HG03565 (cell line): Measurements from ENCODE around the gene NRP1.

ENCODE experiments used
- ATAC-seq: cut with Tn5 transposase; IDR thresholded peaks from one replicate; pipeline ENCODE4 v1.9.1; 2021; ENCODE audit warnings: mild to moderate bottlenecking, moderate library complexity; ENCODE audit not compliant: unreplicated experiment

The NRP1 gene

DNA sequence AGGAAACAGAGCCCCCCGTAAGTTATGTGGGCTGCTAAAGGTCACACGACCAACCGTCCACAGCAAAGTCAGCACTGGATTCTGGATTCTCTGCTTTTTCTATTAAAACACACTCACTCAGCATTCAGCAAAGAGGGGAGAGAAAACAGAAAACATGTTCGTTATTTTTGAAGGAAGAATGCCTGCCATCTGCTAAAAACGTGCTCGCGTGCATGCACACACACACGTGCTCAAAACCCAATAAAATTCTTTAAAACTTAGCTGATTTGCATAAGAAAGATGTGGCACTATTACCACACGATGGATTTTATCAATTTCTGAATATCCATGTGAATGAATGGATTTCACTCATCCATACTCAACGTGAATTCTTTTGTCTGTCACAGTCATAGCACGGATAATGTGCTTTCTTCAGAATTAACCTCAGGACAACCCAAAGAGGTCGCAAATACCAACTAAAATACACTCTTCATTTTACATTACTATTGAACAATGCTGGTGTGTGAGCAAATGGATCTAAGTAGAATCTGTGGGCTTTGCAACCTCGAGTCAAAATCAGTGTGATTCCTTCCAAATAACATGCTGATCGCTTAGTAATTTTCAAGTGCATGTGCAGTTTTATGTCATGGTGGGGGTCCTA lies 40.8 kb downstream of the NRP1 start:
- ATAC-seq: no peak

DNA sequence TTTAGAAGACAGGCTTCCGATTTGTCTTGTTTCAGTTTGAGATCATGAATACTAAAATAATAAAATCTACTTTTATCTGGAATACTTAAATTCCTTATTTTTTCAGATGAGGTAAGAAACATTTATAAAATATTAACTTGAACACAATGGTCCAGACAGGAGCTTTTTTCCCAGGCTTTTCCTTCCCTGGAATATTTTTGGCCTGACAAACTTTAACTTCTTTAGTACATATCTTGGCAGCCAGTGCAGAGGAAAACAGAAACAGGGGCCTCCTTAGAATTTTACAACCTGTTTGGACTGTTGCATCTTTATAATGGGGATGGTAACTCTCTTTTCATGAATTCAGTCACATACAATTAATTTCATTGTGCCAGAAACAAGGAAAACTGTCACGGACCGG lies 41.4 kb downstream of the NRP1 start:
- ATAC-seq: no peak

DNA sequence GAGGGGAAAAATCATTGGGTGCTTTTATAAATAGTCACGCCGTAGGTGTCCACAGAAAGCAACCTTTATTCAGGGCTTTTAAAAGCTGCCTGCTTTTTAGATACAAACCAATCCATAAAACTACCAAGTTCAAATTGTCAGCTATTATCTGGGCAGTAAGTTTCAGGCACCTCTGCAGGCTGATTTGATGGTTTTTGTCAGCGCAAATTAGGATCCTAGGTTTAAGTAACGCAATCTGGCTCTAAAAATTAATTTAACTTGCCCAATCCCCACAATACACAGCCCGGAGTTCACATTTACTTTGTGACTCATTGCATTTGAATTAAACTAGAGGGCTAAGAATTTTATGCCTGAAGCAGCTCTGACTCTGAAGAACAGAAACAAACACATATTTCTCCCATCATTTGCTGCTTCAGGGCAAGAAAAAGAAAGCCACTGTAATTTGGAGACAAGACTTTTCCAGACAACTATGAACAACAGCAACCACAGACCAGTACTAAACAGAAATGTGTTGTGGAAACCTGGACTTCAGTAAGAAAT lies 43.3 kb downstream of the NRP1 start:
- ATAC-seq: no peak

DNA sequence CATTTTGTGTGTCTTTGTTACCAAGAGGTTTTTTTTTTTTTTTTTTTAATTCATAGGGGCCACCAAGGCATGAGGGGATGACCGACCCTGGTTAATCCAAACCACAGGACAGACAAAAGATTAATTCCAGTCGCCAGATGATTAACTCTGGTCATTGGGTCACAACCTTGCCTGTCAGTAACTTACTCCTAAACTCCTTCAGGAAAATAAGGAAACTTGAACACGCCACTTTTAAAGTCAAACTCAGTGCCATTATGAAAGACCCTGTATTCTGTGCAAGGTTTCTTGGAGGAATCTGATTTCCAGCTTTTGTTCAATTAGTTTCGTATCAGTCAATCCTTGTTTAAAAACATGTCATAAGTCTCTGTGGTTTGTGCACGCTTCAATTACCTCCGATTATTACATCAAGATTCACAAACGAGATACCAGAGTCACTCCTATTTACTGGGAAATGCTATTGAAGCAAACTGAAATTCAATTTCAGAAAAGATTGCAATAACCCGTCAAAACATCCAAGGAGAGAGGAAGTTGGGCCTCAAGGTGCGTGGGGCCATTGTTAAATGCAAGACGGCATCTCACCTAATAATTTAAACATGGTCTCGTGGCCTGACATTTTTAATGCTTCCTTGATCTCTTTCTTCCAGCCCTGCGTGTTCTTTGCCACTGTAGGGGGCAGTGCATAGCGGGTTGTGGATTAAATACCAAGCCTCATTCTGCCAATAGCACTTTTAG lies 44.0 kb downstream of the NRP1 start:
- no peak for ATAC-seq

DNA sequence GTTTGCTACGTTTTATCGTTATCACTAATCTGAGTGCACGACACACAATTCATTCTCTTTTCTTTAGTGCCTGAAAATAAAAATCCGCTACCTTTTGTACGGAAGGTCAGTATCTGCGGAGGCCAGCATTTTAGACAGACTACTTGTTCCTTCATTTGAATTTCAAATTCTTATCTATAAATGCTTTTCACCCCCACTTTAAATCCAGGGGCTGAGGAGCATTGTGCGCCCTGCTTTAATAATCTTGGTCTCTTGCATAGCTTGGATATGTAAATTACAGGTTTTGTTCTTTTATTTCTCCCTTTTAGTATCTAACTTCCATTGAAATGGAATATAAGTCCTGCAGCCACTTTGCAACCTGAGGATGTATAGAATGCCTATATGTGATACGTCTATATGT lies 44.7 kb downstream of the NRP1 start:
- no peak for ATAC-seq

DNA sequence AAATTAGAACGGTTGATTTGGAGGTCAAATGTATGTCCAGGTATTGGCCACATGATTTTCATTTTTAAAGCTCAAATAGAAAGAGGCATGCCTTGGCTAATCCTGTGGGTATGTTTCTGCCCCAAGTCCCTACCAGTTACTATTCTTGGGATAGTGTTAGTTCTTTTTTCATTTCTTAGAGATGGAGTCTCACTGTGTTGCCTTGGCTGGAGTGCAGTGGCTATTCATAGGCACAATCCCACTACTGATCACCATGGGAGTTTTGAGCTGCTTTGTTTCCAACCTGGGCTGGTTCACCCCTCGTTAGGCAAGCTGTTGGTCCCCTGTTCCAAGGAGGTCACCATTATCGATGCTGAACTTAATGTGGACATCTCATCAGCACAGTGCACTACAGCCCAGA lies 46.3 kb downstream of the NRP1 start:
- no peak for ATAC-seq

DNA sequence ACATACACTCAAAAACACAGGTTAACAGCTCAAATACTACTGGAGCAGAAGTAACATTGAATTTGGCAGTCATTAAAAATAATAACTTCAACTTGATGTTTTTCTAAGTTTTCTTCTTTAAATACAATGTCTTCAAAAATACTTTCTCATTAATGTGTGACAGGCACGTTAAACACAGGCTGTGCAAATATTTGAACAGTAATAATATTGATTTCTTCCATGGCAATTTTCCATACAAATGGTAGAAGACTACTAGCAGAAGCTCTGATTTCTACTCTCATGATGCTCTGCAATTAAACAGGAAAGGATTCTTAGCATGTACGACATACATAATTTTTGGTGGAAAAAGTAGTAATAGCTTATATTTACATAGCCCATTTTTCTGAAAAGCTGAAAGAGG lies 47.4 kb downstream of the NRP1 start:
- ATAC-seq: no peak

DNA sequence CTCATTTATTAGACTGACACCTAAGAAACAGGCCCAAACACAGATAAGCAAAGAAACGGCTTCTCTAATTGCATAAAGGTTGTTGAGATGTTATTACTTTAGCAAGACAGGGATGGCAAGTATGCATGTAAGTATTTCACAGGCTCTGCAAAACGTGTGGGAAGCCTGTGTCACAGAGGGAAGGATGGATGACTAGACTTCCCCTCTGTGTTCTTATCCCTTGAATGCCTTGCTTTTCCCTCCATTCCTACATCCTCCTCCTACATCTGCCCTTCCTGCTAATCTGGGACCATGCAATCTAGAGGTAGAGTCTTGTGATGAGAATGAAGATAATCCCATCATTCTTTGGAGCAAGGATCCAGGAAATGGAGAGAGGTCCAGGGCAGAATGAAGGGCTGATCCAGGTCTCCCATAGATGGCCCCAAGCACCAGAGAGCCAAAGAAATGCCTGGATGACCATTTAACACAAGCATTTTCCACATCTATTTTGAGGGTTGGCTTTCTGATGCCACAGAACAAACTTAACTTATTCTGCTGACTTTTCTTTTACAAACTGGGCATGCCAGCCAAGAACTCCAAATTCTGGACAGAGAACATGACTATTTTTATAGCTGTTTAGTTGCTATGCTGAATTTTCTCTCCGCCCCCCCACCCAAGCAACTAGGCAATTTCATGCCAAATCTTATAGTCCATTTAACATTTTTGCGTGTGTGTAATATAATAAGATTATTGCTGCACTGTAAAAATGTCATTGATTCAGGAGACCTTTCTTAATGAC lies 48.1 kb downstream of the NRP1 start:
- no peak for ATAC-seq

DNA sequence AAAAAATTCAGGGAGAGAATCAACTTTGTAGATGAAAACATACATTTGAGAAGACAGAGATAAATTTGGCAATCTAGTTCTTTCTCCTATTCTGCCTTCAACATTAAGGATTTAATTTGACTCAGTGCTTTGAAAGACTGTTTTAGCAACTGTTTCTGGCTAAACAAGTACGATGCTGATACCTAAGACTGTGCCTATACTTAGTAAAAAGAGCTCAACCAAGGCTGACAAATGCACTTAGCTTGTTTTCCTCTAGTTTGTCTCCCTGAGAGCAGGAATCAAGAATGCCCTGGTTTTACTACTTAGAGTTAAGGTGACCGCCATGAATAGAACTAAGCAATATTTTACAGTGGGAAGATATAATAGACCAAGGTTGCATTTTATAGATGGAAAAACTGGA lies 49.5 kb downstream of the NRP1 start:
- no peak for ATAC-seq

DNA sequence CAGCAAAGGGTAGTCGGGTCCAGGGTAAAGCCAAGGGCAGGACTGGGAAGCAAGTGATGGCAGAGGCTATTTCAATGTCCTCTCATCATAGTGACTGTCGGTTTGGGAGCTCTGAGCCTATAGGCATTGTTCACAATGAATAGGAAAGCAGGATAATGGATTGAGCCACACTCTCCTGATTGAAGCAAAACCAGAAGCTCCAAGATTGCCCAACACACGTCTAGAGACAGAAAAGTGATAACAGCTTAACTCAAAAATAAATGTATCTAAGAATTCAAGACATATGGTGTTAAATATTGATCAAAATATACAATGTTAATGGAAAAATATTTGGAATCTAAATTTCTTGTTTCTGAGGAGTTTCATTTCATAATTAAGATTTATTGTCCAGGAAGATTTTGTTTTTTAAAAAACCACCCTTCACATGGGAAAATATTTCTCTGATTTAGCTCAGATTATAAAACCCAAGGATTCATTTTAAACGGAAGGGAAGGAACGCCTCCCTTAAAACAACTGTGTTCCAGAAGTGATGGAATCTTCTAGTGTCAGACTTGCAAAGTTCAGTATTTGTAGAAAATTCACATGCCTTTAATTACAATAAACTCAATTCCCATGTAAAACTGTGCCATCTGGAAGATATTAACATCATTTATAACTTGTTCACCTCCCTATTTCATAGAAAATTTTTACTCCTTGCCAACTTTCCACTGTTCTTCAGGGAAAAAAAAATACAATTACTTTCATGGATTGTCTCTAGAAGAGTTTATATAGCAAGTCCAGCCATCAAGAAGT lies 54.5 kb downstream of the NRP1 start:
- no peak for ATAC-seq

DNA sequence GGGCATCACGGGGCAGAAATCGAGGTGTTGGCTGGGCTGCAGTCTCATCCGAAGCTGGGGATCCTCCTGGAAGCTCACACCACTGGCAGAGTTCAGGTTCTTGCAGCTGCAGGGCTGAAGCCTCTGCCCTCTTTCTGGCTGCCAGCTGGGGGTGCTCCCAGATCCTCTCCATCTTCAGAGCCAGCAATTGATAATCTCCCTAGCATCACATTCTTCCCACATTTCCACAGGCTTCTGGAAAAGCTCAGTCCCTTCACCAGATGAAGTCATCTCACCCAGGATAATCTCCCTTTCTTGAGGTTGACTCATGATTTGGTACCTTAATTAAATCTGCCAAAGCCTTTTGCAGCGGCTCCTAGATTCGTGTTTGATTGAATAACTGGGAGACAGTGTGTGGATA lies 55.2 kb downstream of the NRP1 start:
- no peak for ATAC-seq

DNA sequence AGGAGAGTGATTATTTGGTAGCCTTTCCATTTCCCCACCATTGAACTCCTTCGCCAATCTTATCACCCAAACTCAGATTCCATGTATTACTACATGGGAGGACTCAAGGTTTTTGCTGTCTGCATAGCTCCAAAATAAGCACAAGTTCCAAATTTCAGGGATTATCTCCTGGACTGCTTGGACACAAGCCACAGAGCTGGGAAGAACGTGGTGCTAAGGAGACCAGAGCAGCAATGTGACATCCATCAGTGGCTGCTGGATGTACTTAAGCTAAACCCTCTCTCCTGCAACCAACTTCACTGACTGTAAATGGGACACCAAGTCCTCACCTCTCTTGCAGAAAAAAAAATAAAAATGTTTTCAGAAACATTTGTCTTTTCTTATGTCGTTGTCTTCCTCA lies 56.3 kb downstream of the NRP1 start:
- no peak for ATAC-seq

DNA sequence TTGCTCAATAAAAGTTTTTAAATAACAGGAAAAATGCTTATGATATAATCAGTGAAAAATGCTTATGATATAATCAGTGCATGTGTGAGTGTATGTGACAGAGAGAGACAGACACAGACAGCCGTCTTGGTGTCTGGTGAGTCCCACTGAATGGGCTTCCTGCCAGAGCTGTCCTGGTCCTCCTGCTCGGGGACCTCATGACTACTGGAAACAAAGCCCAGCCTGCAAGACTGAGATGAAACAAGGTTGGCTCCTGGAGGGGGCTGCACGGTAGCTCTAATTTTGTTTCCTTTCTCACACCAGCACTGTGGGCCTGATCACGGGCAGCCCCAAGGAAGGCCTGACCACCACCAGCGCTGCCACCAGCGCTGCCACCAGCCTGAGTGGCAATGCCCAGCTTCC lies 57.3 kb downstream of the NRP1 start:
- no peak for ATAC-seq

DNA sequence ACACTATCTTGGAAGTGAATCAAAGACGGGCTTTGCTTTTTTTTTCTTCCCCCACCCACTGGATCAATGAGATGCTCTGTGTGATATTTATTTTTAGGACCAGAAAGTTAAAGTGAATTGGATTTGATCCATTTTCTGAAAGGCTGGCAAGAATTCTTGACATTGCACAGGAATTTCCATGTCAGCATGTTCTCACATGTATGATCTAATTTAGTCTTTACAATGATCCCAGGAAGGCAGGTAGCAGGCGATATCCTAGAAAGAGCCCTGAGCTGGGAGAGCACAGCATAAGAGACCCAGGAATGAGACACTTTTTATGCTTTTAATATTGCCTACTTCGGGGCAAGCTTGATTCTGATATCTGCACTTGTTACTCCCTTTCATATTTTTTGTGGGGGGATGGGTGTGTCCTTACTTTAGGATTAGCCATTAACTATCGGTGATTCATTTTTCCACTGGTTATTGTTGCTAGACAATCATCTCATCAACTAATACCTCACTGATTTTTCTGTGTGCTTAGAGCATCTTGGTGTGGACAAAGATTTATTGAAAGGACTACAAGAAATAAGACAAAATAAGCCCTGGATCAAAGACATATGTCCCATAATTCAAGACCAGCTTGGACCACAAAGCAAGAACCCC lies 58.1 kb downstream of the NRP1 start:
- no peak for ATAC-seq

DNA sequence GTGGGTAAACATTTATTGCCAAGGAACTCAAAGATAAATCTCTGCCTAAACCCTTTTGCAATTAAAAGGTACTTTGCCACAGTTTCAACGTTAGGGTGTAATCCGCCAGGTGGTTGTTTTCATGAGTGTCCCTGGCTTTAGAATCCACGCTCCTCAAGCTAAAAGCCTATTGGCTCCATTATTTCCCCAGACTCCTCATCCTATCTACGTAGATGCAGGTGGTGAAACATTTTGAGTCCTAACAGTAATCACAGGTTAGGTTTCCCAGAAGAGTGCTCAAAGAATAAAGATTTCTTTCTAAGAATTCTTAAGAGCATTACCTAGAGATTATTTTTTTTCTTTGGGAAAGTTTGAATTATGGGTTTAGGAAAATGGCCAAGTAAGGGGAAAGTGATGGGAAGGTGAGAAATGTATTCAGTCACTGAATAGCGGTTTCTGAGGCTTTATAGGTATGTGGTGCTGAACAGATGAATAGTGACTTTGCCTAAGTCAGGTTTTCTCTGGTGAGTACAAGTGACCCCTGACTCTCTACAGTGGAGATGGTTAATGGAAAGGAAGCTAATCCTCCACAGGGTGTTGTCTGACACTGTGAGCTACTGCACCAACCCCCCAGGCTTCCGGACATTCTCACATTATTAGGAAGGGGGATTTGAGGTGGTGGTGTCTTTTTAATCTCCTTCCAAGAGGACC lies 60.2 kb downstream of the NRP1 start:
- ATAC-seq: no peak

DNA sequence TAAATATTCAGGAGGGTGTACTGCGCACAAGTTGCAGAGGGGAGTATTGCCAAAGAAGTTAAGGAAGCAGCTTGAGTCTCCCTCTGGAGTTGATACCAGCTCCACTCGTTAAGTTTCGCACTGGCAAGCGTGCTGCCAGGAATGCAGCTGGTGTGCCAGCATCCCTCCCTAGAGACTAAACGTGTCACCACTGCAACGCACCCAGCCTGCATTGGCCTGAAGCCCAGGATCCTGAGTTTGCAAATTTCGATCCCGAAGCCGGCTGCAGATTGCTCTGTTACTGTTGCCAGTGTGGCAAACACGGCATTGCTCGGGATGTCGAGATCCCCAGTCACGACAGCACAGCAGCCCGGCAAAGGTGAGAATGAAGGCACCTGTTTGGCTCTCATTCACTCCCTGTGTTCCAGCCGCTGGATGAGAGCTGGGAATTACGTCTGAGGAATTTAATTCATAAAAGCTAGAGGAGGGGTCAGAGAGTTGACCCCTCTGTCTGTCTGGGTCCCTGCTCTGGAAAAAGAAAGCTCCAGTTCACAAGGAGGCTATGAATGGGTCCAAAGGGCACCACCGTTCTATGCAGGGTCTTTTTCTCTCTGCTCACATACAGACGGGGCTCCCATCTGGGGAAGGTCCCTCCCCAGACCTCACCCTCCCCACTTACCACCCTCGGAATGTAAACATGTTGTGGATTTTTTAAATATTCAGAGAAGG lies 61.0 kb downstream of the NRP1 start:
- ATAC-seq: no peak

DNA sequence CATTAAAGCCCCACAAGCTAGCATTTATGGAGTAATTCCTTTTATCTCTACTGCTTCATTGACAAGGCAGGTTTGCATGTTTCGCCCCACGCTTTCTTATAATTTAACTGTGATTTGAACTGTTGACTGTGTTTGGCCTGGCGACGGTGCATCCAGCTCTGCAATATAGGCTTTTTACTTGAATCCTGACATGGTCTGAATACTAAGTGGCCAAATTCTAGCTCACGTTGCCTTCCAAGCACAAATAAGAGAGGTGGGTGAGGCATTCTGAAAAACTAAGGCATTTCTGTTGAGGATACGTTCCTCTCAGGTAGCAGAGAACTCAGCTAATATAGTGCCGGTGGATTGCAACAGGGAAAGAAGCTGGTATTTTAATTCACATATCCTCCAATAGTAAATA lies 61.8 kb downstream of the NRP1 start:
- no peak for ATAC-seq

DNA sequence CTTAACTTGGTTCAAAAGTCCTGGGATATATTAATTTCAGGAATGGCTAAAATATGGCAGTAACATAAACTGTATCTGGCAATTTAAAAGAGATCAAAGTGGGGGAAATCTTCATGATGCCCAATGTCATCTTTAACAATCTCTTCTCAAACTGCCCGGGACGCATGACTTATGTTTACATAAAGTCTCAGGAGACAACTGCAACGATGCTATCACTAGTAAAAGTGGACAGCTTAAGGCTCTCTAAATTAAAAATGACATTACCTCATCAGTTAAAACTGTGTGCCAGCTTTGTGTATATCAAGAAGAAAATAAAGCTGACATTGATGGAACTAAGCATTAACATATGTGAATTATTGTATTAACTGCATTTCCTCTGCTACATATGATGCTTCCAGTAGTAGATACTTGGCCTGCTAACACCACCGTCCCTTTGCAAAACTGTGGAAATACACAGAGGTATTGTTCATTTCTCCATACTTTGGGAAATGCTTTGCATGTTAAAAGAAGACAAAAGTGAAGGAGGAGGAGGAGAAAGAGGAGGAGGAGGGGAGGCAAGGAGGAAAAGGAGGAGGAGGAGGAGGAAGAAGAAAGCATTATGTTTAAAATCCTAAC lies 62.4 kb downstream of the NRP1 start:
- ATAC-seq: no peak

DNA sequence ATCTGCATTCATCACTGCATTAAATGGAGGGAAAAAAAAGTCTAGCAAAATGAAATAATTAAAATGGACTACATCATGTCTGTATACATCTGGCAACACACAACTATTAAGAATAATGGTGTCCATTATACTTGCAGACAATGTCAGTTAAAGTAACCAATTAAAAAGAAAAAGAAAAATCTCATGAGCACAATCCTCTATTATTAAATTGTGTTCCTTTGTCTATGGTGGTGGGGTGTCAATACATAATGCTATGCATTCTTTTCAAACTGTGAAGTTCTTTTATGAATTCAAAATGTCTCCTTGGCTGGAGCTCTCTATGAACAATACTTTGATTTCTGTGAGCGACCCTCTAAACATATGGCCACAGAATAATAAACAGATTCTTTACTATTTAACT lies 63.5 kb downstream of the NRP1 start:
- ATAC-seq: no peak
